Breast epithelium (tissue), 4 donors: ENCODE data around the gene GNAQ. TPM values are rescaled to one million over a fixed set of nuclear protein-coding genes. Genes with fewer than 3 reads are reported as not detected.

Source experiments
- DNase-seq, 2 donors: peaks; one replicate each; pipeline ENCODE4 v3.0.0-alpha.2; 2019; ENCODE audit warnings: low spot score in 2 of 2
- H3K27ac ChIP-seq, 2 donors: fragments of 200-600 bp; sonication (generic) in 1 of 2; one replicate each; pipeline ENCODE4 v1.5.1; 2016 to 2019; ENCODE audit warnings: mild to moderate bottlenecking in 1 of 2
- H3K27me3 ChIP-seq, 2 donors: fragments of 200-600 bp; sonication (generic) in 1 of 2; one replicate each; pipeline versions ENCODE4 v1.5.1 to v1.6.0; 2017 to 2019; ENCODE audit warnings: control low read depth in 1 of 2, mild to moderate bottlenecking in 1 of 2
- H3K36me3 ChIP-seq: fragments of 200-600 bp; one replicate; pipeline ENCODE4 v1.5.1; 2019
- H3K4me1 ChIP-seq, 2 donors: fragments of 200-600 bp; sonication (generic); one replicate each; pipeline ENCODE4 v1.5.1; 2016 to 2019; ENCODE audit warnings: control low read depth in 1 of 2
- H3K4me3 ChIP-seq, 3 donors: fragments of 200-600 bp; sonication (generic); 1 replicate in 2 of 3; 2 replicates in 1 of 3; pipeline ENCODE4 v1.5.1; 2016 to 2019; ENCODE audit warnings: mild to moderate bottlenecking in 3 of 3, moderate library complexity in 2 of 3
- H3K9me3 ChIP-seq, 2 donors: fragments of 200-600 bp; sonication (generic) in 1 of 2; one replicate each; pipeline ENCODE4 v1.5.1; 2016 to 2019; ENCODE audit warnings: control low read depth in 1 of 2
- POLR2A ChIP-seq: fragments of 450-650 bp; IDR thresholded peaks from one replicate; pipeline ENCODE4 v1.6.1; 2016; ENCODE audit warnings: antibody characterized with exemption, mild to moderate bottlenecking, moderate library complexity
- POLR2AphosphoS5 ChIP-seq, 3 donors: sonication (generic); formaldehyde crosslinking; IDR thresholded peaks; one replicate each; pipeline ENCODE4 v1.6.1; 2017; ENCODE audit warnings: antibody characterized with exemption in 3 of 3
- intact Hi-C: fragments of 100-400 bp; cut with DNase I; formaldehyde crosslinking; loops from one replicate; pipeline ENCODE4 v1.15.1; 2023; ENCODE audit warnings: low total_unique reads
- total RNA-seq, 3 donors: library from RNA; depleted of rRNA; stranded (reverse); fragments of >200 nt; gene quantifications; one replicate each; pipeline ENCODE4 v1.1.0, GENCODE V29; 2016
- TF ChIP-seq, protein P1 (sequence below), 3 donors: fragments of 450-650 bp; IDR thresholded peaks; one replicate each; pipeline ENCODE4 v1.5.1; 2016 to 2017; ENCODE audit warnings: antibody characterized with exemption in 3 of 3, mild to moderate bottlenecking in 3 of 3, moderate library complexity in 3 of 3

GNAQ gene
- total RNA-seq, 3 donors from 2014 or later, result 39.0 to 49.3 (median 47.2) TPM

DNA sequence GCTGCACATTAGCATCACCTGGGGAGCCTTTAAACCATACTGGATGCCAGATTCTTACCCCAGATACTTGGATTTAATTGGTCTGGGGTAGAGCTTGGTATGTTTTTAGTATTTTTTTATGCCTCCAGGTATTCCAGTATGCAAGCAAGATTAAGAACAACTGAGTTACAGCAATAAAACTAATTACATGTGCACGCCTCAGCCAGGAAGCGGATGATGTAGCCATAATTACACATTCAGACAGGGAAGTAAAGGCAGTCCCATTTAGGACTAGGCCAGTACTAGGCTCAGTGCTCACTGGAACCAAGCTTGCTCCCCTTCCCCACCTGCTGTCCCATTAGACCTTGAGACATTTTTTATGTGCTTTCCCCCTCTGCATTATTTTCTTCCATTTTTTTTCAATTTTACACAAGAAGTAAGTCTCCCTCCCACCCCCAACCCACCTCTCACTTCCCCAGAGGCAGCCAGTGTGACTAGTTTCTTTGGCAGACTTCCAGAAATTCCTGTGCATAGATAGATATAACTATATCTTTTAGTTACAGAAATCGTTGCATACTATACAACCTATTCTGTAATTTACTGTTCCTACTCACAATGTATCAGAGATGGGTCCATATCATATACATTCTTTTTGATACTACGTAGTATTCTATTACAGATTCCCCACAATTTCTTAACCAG, 7.1 kb upstream of the GNAQ start:
- Histone ChIP-seq H3K4me3 (no peak overlapping the region), H3K27ac (no peak overlapping the region), H3K4me1 (peaks cover 0 to 12% of the 10 kb centered on the region in 2 donors), H3K27me3 (no peaks in the 10 kb centered on the region), H3K36me3 (no peaks in the 10 kb centered on the region), H3K9me3 (no peaks in the 10 kb centered on the region)
- intact Hi-C loops, result no loop called here
- TF ChIP-seq POLR2A (no peak), POLR2AphosphoS5 (IDR thresholded peaks at IDR 0.05) (no peak)
- TF ChIP-seq, protein P1, sequence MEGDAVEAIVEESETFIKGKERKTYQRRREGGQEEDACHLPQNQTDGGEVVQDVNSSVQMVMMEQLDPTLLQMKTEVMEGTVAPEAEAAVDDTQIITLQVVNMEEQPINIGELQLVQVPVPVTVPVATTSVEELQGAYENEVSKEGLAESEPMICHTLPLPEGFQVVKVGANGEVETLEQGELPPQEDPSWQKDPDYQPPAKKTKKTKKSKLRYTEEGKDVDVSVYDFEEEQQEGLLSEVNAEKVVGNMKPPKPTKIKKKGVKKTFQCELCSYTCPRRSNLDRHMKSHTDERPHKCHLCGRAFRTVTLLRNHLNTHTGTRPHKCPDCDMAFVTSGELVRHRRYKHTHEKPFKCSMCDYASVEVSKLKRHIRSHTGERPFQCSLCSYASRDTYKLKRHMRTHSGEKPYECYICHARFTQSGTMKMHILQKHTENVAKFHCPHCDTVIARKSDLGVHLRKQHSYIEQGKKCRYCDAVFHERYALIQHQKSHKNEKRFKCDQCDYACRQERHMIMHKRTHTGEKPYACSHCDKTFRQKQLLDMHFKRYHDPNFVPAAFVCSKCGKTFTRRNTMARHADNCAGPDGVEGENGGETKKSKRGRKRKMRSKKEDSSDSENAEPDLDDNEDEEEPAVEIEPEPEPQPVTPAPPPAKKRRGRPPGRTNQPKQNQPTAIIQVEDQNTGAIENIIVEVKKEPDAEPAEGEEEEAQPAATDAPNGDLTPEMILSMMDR (IDR thresholded peaks at IDR 0.05), result no peak
- no peak for DNase-seq

GRCh38 chr9:78035383-78035993, 3.9 kb upstream of the GNAQ start:
- Histone ChIP-seq H3K36me3 (no peaks in the 10 kb centered on the region), H3K4me1 (peaks cover 0 to 16% of the 10 kb centered on the region in 2 donors), H3K27me3 (no peaks in the 10 kb centered on the region), H3K4me3 (no peak overlapping the region), H3K9me3 (no peaks in the 10 kb centered on the region), H3K27ac (peak overlapping the region; percentile 39 to 42)
- TF ChIP-seq, protein P1 (IDR thresholded peaks at IDR 0.05), result peak; percentile 80 to 89 (median 84)
- peak in 2 of 3 donors; percentile 25 to 31 for TF ChIP-seq POLR2AphosphoS5 (IDR thresholded peaks at IDR 0.05)
- no peak for TF ChIP-seq POLR2A
- DNase-seq, result peak in 1 of 2 donors; percentile 46
- intact Hi-C loops, result no loop called here

- TF ChIP-seq POLR2AphosphoS5 (IDR thresholded peaks at IDR 0.05), result no peak
- TF ChIP-seq POLR2A, result no peak
- TF ChIP-seq, protein P1 (IDR thresholded peaks at IDR 0.05), result no peak
- intact Hi-C loops, result no loop called here
- Histone ChIP-seq H3K9me3 (no peaks in the 10 kb centered on the region), H3K4me3 (no peak overlapping the region), H3K4me1 (peaks cover 0 to 16% of the 10 kb centered on the region in 2 donors), H3K36me3 (no peaks in the 10 kb centered on the region), H3K27ac (peak overlapping the region in 1 of 2 donors; percentile 4), H3K27me3 (no peaks in the 10 kb centered on the region)
- no peak for DNase-seq
Observed at GRCh38 chr9:78033870-78034269, 2.3 kb upstream of the GNAQ start.

DNA sequence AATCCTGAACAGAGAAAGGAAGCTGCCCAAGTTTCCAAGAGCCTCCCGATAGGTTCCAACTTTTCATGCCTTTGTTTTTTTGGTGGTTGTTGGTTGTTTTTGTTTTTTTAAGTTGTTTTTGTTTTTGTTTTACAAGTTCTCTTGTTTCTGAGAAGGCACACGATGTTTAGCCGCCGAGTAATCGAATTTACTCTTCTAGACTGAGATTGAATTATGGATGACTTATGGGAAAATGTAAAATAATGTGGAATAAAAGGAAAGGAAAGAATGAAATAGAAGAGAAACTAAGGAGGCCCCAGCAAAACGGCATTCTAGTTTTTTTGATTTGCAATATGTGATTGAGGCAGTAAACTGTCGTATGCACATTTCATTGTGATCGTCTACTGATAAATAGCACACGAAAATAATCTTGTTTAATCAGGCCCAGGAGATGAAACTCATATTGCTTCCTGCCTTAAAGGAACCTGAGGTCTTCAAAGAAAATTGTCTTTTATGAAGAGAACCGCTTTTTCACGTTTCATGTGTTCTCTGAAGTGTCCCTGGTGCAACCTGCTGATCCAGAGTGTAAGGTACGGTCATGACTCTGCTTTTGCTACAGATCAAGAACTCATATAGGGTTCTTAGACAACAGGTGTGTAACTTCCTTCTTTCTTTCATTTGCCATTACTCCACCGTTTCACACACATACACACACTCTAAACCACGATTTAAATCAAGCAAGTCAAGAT, 1.3 kb upstream of the GNAQ start:
- Histone ChIP-seq H3K36me3 (no peaks in the 10 kb centered on the region), H3K4me3 (peak overlapping the region; percentile 79 to 93 (median 84)), H3K4me1 (peaks cover 0 to 16% of the 10 kb centered on the region in 2 donors), H3K9me3 (no peaks in the 10 kb centered on the region), H3K27me3 (no peaks in the 10 kb centered on the region), H3K27ac (peak overlapping the region; percentile 97 to 99)
- intact Hi-C loops, result no loop called here
- TF ChIP-seq POLR2A (no peak), POLR2AphosphoS5 (IDR thresholded peaks at IDR 0.05) (no peak)
- TF ChIP-seq, protein P1 (IDR thresholded peaks at IDR 0.05), result no peak
- no peak for DNase-seq
